NAMALWA (cell line): Measurements from ENCODE around the gene AIDA.
"Not testable (repeated sequence)": the region's sequence is repeated elsewhere in the genome, so short reads cannot be mapped to it uniquely, and the experiment has no call there.

Experiments used
- DNase-seq: peaks from one replicate; pipeline ENCODE4 v3.0.0-alpha.2; 2015; ENCODE audit warnings: low spot score

Gene AIDA

DNA sequence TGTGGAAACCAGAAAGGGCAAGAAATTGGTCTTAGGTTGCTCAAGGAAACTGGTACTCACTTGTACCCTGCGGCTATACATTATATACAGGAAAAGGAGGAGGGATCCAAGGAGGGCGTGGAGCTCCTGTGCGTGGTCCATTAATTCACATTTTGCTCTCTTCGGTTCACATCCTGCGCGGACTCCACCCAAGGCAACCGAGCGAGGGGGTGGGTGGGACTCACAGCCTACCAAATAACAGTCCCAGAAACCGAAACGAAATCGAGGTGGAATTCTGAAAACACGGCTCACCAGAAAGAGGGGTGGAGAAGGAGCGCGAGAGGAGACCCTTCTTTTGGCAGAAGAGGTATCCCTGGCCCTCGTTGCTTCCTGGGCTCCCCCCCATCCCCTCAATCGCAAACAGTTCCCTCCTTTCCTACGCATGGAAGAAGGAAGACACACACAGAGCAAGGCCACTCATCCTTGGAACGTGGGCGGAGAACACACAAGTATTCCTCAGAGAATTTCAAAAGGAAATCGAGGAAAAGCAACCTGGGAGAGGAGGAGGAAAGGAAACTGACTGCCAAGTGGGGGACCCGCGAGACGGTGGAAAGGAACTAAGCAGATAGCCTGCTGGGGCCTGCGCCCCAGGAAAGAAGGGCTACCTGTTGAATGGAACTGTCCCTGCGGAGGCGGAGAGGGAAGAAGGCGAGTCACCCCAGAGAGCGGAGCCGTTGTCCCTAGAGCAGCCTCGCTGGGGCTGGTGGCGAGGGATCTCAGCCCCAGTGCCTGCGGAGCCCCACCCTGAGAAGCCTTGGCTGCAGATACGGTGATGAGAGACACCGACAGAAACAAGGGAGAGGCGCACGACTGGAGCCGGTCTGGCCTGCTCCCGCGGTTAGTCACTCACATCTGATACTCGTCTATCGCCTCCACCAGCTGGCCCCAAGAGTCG is 705 bp downstream of the AIDA start:
- DNase-seq, result peak; percentile 74

DNA sequence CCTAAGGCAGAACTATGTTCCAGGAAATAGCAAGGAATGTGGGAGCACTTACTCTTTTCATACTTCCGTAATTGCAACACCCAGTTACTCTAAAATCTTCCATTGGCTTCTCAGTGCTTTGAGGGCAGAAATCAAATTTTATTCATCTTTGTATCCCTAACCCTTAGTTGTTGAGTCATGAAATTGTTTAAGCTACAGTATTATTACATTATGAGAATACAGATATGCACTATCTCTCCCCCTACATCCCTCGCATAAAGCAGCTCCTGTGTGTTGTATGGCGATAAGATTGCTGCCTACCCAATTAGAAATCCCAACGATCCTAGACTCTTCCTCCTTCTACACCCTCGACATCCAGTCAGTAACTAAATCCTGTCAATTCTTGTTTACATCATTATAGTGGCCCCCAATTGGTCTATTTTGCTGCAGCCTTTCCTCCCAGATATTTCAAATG is 2.6 kb downstream of the AIDA start:
- DNase-seq, result no peak

DNA sequence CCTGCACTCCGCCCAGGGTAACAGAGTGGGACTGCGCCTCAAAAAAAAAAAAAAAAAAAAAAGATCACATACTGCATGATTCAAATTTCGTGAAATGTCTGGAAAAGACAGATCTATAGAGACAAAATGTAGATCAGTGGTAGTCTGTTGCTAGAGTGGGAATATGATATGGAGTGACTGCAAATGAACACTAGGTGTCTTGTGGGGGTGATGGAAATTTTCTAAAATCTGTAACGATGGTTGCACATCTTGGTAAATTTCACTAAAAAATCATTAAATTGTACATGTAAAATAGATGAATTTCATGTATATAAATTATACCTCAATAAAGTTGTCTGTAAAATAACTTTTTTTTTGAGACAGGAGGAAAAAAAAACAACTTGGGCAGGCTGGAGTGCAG is 5.5 kb downstream of the AIDA start:
- no peak for DNase-seq

DNA sequence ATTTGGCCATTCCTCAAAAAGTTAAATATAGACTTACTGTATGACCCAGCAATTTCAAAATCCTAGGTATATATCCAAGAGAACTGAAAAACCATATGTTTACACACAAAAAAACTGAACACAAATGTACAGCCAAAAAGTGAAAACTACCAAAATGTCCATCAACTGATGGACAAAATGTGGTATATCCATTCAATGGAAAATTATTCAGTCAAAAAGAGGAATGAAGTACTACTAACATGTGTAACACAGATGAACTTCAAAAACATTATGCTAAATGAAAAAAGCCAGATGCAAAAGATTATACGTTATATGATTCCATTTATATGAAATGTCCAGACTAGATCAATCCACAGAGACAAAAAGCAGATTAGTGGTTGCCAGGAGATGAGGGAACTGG is 8.0 kb downstream of the AIDA start:
- no peak for DNase-seq

DNA sequence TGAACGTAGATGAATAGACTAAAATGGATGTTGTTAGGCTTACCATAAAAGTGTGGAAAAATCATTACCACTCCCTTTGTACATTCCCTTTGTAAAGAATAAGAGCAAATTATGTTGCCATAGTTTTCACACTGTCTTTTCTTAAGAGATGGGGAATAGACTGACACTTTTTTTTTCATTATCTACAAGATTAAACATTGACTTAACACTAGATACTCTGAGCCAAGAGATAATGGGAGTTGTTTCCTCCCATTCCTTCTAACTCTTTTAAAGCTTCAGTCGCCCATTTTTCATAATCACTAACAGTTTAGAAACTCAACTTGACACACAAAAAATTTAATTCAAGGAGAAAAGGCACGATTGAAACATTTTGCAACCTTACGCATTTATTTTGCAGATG is 10.1 kb downstream of the AIDA start:
- no peak for DNase-seq

DNA sequence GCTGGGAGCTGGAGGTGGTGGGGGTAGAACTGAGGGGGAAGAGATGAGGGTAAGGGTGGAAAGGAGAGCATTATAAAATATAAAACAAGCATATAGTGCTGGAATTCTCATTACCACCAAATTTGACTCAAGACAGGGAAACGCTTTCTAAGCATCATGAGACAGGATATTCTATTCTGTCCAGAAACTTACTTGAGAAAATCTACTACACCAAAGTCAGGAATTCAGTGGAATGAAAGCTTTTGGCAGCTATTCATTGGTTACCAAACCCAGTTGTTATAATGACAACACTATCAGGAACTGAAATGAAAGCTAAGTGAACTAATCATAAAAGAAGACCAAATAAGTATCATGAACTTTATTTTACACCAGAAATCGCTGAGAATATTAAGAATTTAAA is 14.5 kb downstream of the AIDA start:
- DNase-seq, result no peak

DNA sequence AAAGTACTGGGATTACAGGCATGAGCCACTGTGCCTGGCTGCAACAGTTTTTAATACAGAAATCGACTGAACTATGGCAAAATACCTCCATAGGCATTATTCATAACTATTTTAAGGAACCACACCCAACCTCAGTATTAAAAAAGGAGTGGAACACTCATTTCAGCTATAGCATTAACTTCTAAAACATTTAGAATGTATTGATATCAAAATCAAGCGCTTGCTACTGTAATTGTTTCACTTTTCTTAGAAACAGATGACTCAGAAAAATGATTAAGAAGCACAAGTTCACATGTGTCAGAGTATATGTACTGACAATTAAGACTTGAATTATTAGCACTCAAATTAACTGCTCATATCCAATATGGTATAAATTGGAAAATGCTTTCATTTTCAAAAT is 15.1 kb downstream of the AIDA start:
- DNase-seq, result no peak

DNA sequence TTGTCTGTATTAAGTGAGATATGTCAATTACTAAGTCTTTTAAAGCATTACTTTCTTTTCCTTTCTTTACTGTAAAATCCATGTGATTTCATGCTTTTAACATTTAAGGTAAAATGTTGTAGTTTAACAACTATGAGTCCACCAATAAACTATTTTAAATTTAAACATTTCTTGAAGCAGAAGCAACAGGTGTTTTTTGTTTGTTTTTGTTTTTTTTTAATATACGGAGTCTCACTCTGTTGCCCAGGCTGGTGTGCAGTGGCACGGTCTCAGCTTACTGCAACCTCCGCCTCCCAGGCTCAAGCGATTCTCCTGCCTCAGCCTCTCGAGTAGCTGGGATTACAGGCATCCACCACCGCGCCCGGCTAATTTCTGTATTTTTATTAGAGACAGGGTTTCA is 15.6 kb downstream of the AIDA start:
- no peak for DNase-seq

DNA sequence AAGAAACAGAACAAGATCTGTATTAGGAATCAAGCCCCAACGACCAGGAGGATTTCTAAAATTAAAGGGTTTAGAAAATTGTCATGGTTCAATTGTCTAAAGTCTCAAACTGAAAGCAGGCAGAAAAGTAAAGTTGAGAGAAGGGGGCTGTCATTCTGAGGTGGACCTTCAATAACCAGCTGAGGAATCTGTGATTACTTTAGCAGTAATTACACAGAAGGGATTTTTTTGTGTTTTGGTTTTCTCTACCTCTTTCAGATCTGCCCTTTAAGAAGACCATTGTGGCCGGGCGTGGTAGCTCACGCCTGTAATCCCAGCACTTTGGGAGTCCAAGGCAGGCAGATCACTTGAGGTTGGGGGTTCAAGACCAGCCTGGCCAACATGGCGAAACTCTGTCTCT is 17.4 kb downstream of the AIDA start:
- no peak for DNase-seq

DNA sequence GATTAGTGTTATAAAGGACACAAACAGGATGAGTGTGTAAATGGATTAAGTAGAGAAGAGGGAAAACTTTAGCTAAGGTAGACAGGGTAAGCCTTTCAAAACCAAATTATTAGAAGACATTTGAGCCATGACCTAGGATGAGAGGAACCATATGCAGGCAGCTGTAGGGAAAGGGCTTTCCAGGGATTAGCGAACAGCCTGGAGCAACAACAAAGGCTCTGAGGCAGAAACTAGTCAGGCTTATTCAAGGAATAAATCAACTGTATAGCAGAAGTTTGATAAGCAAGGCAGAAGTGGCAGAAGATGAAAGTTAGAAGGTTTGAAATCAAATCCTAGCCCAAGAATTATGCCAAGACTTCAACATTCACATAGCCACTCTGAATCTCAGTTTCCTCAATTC is 21.3 kb downstream of the AIDA start:
- DNase-seq, result no peak

DNA sequence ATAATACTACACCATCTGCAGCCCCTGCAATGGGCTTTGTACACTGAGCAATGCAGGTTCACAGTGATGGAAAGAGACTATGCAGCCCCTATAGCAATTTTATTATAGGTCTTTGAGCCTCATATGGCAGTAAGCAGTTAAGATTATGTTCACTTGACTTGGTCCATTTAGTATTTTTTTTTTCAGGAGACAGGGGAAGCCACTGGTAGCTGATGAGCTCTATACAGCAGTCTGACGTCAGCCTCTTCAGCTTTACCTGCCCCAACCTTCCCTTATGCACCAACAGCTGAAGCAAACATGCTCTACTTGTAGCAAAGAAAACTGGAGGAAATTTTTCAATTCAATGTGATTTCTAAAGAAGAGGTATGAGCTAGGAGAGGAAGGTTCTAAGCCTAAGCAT is 32.2 kb downstream of the AIDA start:
- no peak for DNase-seq

DNA sequence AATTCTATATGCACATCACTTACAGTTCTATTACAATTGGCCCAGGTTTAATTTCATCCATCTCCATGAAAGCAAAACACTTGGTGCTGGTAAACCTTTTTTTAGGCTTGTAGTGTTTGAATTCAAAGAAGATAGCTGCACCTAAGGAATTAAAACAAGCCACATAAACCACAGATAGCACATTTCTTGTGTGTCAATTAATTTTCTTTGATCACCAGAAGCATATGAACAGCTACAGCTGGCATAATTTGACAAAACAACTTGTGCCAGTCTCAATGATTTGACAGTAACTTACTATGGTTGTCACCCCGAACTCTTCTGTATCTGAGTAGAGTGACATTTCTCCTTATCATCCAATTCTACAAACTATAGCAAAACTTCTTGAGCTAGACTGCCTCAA is 42.2 kb downstream of the AIDA start:
- no peak for DNase-seq

DNA sequence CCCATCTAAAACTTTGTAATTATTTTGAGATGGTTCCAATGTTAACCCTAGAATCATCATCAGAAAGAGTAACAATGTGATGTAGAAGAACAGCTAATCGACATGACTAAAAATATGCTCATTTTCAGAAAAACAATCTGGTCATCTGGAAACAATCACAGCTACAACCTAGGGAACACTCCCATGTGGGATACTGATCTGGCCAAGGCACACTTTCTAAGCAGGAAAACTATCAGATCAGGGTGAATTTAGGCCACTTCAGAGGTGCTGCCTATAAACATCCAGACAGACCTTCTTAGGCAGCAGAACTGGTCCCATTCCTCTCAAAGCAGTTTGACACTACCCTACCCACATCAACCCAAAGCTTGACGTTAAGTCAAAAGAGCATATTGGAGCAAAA is 43.2 kb downstream of the AIDA start:
- DNase-seq, result not testable (repeated sequence)

DNA sequence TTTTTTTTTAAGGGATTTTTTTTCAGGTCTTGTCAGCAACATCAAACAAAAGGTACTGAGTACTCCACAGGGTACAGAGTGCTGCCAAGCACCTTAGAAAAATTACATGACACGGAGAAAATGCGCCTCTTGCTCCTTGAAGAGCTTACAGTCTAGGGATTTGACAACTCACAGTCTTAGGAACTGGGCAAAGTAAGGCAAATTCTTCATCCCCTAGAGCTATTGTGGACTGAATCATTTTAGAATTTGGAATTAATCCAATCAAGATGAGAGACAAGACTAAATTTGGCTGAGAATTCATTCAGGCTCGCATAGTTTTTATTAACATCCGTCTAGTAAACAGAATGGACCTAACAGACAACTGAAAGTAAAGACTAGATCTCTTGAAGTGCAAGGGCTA is 44.1 kb downstream of the AIDA start:
- DNase-seq, result not testable (repeated sequence)

DNA sequence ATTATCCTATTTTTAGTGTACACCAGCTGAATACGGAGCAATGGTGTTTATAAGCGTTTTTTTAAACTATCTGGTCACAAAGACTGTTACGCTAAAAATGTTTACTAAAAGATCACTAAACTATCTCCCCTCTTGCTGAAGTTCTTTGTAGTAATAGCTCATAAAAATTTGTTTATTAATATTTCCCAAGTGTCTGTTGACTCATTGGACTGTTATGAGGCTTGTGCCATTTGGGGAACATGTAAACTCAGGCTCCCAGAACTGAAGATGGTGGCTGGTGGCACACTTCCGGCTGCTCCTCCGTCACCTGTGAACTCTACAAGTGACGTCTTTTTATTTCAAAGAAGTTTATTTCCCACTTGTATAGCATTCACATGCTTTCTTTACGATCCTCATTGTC is 46.3 kb downstream of the AIDA start:
- no peak for DNase-seq

DNA sequence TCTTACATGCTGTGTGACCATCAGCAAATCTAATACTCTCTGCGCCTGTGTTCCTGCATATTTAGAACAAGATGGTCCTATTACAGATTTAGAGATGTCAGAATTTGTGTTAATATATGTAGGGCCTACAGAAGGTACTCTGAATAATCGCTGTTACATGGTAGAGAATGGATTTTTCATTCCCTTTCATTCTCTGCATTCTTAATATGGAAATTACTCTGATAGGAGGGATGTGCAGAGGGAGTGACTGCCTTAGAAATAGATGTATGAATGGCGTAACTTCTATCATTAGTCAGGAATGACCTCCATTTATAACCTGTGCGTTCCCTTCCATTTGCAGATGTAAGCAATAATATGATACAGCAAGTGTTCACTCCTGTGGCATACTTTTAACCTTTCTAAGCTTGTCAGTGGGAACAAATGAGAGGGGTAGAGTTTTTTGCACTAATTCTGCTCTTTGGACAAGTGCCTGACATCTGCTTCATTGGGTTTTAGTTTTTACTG is 48.8 kb downstream of the AIDA start:
- no peak for DNase-seq

DNA sequence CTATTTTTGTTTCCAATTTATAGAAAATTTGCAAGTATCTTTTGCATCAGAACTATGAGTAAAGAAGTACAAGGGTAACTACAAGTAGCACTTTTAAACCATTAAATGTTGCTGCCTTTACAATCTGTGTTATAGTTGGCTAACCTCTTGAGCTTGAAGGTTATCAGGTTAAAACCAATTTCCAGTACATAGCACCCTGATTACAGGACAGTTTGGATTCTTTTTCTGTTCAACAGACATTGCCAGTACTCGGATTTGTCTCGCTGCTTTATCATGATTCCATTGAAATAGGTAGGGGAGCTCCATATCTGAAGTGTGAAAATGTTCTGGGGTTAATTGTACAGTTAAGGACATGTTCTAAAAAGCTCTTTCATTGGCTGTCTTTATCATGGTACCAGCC is 54.4 kb downstream of the AIDA start:
- DNase-seq, result no peak

DNA sequence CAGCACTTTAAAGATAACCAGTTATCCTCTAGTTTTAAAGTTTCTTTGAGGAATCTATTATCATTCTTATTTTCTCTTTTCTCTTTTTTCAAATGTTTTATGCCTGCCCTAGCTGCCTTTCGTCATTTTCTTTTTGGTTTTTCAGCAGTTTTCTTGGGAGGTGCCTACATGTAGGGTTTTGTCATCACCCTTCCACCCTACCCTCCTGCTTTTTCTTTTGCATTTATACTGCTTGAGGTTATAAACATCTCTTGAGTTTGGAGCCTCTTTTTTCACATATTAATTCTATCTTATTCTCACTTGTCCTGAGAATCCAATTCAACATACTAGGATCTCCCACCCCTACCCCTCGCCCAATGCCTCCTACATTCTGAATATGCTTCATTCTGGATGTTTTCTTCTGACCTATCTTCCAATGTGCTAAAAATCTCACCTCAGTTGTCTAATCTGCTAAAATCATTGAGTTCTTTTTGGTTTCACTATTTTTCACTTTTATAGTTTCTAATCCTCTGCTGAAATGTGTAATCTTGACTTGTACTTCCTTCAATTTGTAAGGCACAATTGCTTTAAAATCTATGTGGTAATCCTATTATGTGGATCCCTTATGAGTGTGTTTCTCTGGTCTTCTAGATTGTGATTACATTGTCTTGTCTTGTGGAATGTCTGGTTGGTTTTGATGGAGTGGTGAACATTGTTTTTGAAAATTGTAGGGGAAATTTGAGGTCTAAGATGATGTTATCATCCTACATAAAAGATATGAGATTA is 55.7 kb downstream of the AIDA start:
- DNase-seq, result no peak

DNA sequence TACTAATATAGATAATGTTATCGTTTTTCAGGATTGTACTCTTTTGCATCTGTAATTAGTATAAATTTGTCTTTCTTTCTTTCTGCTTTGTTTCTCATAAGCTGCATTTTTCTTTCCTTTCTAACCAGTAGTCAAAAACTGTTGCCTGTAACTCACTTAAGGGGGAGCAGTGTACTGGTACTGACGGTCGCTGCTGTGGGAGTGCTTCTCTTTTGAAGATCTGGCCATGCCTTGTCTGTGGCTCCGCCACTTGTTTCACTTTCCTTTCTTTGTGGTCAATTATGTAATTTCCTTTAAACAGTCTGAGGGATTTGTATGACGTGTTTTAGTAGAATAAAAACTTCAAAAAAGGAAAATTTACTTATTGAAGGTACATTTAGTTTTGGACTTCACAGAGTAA is 57.4 kb downstream of the AIDA start:
- DNase-seq, result peak; percentile 94

DNA sequence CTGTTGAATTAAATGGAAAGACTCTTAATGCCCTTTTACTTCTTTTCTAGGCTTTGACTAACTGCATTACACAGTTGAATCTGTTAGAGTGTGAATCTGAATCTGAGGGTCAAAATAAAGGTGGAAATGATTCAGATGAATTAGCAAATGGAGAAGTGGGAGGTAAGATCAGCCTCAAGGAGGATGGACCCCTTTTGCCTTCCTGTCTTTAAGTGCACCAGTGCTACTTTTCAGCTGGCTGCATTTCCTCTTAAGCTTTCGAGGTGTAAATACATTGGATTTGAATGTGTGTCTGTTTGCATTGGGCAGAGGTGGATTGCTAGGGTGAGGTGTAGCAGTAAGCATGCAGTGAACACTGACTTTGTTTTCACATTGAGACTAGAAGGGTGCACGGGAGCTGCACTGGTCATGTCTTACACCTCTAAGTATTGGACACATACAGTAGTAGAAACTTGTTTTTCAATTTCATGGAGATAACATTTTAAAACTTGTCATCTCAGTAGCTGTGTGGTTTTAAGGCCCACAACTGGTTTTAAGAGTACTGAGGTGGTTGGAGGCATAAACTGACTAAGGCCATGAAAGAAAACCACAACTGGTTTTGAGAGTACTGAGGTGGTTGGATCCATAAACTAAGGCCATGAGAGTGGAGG is 59.0 kb downstream of the AIDA start:
- DNase-seq, result no peak

DNA sequence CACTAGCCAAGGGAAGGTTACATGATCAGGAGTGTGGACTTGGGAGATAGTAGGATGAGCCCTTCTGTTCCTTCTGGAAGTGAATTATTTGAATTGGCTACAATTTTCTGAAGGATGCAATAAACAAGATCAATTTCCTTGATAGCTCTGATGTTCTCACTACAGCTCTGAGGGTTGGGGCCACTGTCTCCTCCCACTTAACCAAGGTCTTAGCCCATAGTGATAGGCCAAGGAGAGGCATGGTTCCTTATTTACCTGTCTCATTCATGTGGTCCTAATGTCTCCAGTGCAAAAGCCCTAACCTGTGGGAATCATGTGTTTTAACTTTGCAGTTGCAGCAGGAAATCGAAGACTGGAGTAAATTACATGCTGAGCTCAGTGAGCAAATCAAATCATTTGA is 59.6 kb downstream of the AIDA start:
- no peak for DNase-seq

DNA sequence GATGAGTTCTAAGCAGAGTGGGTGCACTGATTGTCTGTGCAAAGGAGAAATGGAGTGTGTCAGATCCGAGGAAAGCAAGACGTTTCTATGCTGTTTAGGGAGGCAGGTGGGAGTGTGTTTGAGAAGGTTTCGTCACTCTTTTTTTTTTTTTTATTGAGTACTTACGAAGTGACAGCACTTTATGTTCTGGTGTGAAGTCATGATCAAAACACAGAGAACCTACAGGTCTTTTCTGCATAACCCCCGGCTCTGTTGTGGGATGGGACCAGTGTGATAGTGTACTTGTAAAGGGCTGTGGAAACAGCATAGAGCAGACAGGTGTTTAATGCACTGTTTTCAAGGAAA is 67.7 kb downstream of the AIDA start:
- DNase-seq, result no peak
